Stomach (tissue), 9 donors: ENCODE results near the gene IGFN1. TPM values are rescaled to one million over a fixed set of nuclear protein-coding genes. Genes with fewer than 3 reads are reported as not detected.
"Not testable (repeated sequence)": the region's sequence is repeated elsewhere in the genome, so short reads cannot be mapped to it uniquely, and the experiment has no call there.

Experiments used
- DNase-seq, 2 donors: peaks; one replicate each; pipeline versions ENCODE4 v3.0.0 to v3.0.0-alpha.2; 2013 to 2019
- H3K27ac ChIP-seq, 5 donors: fragments of 200-600 bp in 4 of 5; sonication (generic) in 4 of 5; one replicate each; pipeline ENCODE4 v1.5.1; 2013 to 2019; ENCODE audit warnings: mild to moderate bottlenecking in 1 of 5, moderate library complexity in 1 of 5
- H3K27me3 ChIP-seq, 3 donors: fragments of 200-600 bp; sonication (generic); one replicate each; pipeline ENCODE4 v1.5.1; 2017 to 2019; ENCODE audit warnings: mixed run types in 1 of 3
- H3K36me3 ChIP-seq, 4 donors: fragments of 200-600 bp; sonication (generic); 1 replicate in 3 of 4; 2 replicates in 1 of 4; pipeline ENCODE4 v1.5.1; 2016 to 2019
- H3K4me1 ChIP-seq, 4 donors: fragments of 200-600 bp; sonication (generic); one replicate each; pipeline ENCODE4 v1.5.1; 2016 to 2019
- H3K4me3 ChIP-seq, 4 donors: fragments of 200-600 bp; sonication (generic) in 3 of 4; one replicate each; pipeline ENCODE4 v1.5.1; 2016 to 2019; ENCODE audit warnings: mild to moderate bottlenecking in 1 of 4
- H3K9me3 ChIP-seq, 4 donors: fragments of 200-600 bp; sonication (generic); one replicate each; pipeline ENCODE4 v1.5.1; 2016 to 2019
- CTCF ChIP-seq, 7 experiments: fragments of 450-650 bp in 4 of 7; fragments of 200-600 bp in 3 of 7; sonication (generic) in 3 of 7; IDR thresholded peaks; one replicate each; pipeline ENCODE4 v1.5.1; 2016 to 2019; ENCODE audit warnings: antibody characterized with exemption in 7 of 7, control low read depth in 2 of 7, mild to moderate bottlenecking in 1 of 7
- EP300 ChIP-seq: sonication (generic); formaldehyde crosslinking; IDR thresholded peaks from one replicate; pipeline ENCODE4 v1.6.1; 2017; ENCODE audit warnings: antibody characterized with exemption
- POLR2A ChIP-seq, 4 donors: fragments of 450-650 bp; IDR thresholded peaks; one replicate each; pipeline ENCODE4 v1.6.1; 2016; ENCODE audit warnings: antibody characterized with exemption in 4 of 4, control low read depth in 2 of 4, mild to moderate bottlenecking in 1 of 4, moderate library complexity in 1 of 4
- POLR2AphosphoS5 ChIP-seq, 3 donors: sonication (generic); formaldehyde crosslinking; IDR thresholded peaks; one replicate each; pipeline ENCODE4 v1.6.1; 2016; ENCODE audit warnings: antibody characterized with exemption in 3 of 3
- WGBS, 5 donors: extraction: QIAGEN DNeasy Blood & Tissue Kit in 3 of 5; methylation state at CpG; one replicate each; pipeline versions ENCODE4 v1.1.5 to v1.1.7; 2013 to 2018; 5-methylcytosine and 5-hydroxymethylcytosine counted together
- intact Hi-C: fragments of 100-400 bp; cut with DNase I; formaldehyde crosslinking; loops from one replicate; pipeline ENCODE4 v1.15.1; 2023; ENCODE audit warnings: low total_unique reads
- polyA plus RNA-seq, 3 donors: library from polyadenylated mRNA; stranded (reverse); fragments of 200-250 nt; gene quantifications; one replicate each; pipeline ENCODE4 v1.2.3, GENCODE V29; 2013
- total RNA-seq, 5 donors: library from RNA; depleted of rRNA; stranded (reverse); fragments of >200 nt; gene quantifications; one replicate each; pipeline versions ENCODE4 v1.1.0 to v1.2.3, GENCODE V29; 2014 to 2016
- donor health status: healthy with polysubstance abuse.
- donor health status: Bipolar disorder and iron deficiency.
- donor health status: healthy.

Gene IGFN1
- total and polyA plus RNA-seq, 8 donors, result under 0.01 to 0.55 (median 0.05) TPM; not detected in 3

GRCh38 chr1:201253906-201254624, 63.4 kb downstream of the IGFN1 start:
- TF ChIP-seq EP300, result no peak
- no peak for TF ChIP-seq POLR2AphosphoS5 (IDR thresholded peaks at IDR 0.05)
- no peak for TF ChIP-seq POLR2A (IDR thresholded peaks at IDR 0.05)
- TF ChIP-seq CTCF (IDR thresholded peaks at IDR 0.05), result no peak
- H3K4me1 ChIP-seq, result peaks cover 0 to 5% (median 0%) of the 10 kb centered on the region in 4 donors
- H3K4me3 ChIP-seq, result no peak overlapping the region
- H3K9me3 ChIP-seq, result no peaks in the 10 kb centered on the region
- no peak overlapping the region for H3K27ac ChIP-seq
- intact Hi-C loops, result loop anchor here (5.0 kb wide), 1 partner anchor 108 kb away; no protein-coding TSS in a partner anchor
- WGBS, 5 donors, result 74 to 82% (median 79%) methylated on average over 8 to 9 of the region's 9 CpGs
- H3K27me3 ChIP-seq, result peaks cover 0 to 24% (median 0%) of the 10 kb centered on the region in 3 donors
- no peak for DNase-seq
- no peaks in the 10 kb centered on the region for H3K36me3 ChIP-seq

- WGBS, 5 donors, result 32 to 49% (median 46%) methylated on average over 20 to 24 of the region's 24 CpGs
- TF ChIP-seq POLR2A (IDR thresholded peaks at IDR 0.05) (no peak), EP300 (no peak), CTCF (IDR thresholded peaks at IDR 0.05) (peak in 6 of 7 experiments; percentile 90 to 98 (median 94)), POLR2AphosphoS5 (IDR thresholded peaks at IDR 0.05) (no peak)
- peak; percentile 72 to 77 for DNase-seq
- Histone ChIP-seq H3K4me1 (peaks cover 6 to 11% (median 6%) of the 10 kb centered on the region in 4 donors), H3K9me3 (no peaks in the 10 kb centered on the region), H3K36me3 (no peaks in the 10 kb centered on the region), H3K27me3 (peaks cover 5 to 32% (median 6%) of the 10 kb centered on the region in 3 donors), H3K27ac (no peak overlapping the region), H3K4me3 (no peak overlapping the region)
- intact Hi-C loops, result loop anchor here (5.0 kb wide), 1 partner anchor 107 kb away; no protein-coding TSS in a partner anchor
Measured at GRCh38 chr1:201254625-201255478, 64.2 kb downstream of the IGFN1 start.

- TF ChIP-seq CTCF (IDR thresholded peaks at IDR 0.05) (no peak), POLR2A (IDR thresholded peaks at IDR 0.05) (peak in 1 of 4 donors; percentile 9)
- peaks cover 8 to 40% (median 11%) of the 10 kb centered on the region in 3 donors for H3K27me3 ChIP-seq
- intact Hi-C loops, result no loop called here
- no peak overlapping the region for H3K27ac ChIP-seq
- no peak for DNase-seq
- no peaks in the 10 kb centered on the region for H3K9me3 ChIP-seq
- H3K36me3 ChIP-seq, result no peaks in the 10 kb centered on the region
- no peak overlapping the region for H3K4me3 ChIP-seq
- 80 to 87% (median 85%) methylated on average over 15 to 17 of the region's 17 CpGs for WGBS, 5 donors
- peaks cover 10 to 15% (median 12%) of the 10 kb centered on the region in 4 donors for H3K4me1 ChIP-seq
Measured at GRCh38 chr1:201255479-201256362, 65.1 kb downstream of the IGFN1 start.

GRCh38 chr1:201258132-201258531, 67.5 kb downstream of the IGFN1 start:
- intact Hi-C loops, H3K9me3 ChIP-seq: not testable (repeated sequence)

More at GRCh38 chr1:201258132-201258531, 67.5 kb downstream of the IGFN1 start:
- Histone ChIP-seq H3K27me3 (peaks cover 8 to 51% (median 14%) of the 10 kb centered on the region in 3 donors), H3K4me1 (peaks cover 10 to 15% (median 12%) of the 10 kb centered on the region in 4 donors)
- DNase-seq, H3K27ac ChIP-seq, H3K4me3 ChIP-seq, H3K36me3 ChIP-seq: not testable (repeated sequence)
